HG03135 (cell line): ENCODE measurements around the gene PAIP2B.
"Not testable (repeated sequence)": the region's sequence is repeated elsewhere in the genome, so short reads cannot be mapped to it uniquely, and the experiment has no call there.

Experiments
- ATAC-seq: cut with Tn5 transposase; IDR thresholded peaks from one replicate; pipeline ENCODE4 v1.9.1; 2021; ENCODE audit warnings: mild to moderate bottlenecking, moderate library complexity; ENCODE audit not compliant: unreplicated experiment

PAIP2B gene, protein sequence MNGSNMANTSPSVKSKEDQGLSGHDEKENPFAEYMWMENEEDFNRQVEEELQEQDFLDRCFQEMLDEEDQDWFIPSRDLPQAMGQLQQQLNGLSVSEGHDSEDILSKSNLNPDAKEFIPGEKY

DNA sequence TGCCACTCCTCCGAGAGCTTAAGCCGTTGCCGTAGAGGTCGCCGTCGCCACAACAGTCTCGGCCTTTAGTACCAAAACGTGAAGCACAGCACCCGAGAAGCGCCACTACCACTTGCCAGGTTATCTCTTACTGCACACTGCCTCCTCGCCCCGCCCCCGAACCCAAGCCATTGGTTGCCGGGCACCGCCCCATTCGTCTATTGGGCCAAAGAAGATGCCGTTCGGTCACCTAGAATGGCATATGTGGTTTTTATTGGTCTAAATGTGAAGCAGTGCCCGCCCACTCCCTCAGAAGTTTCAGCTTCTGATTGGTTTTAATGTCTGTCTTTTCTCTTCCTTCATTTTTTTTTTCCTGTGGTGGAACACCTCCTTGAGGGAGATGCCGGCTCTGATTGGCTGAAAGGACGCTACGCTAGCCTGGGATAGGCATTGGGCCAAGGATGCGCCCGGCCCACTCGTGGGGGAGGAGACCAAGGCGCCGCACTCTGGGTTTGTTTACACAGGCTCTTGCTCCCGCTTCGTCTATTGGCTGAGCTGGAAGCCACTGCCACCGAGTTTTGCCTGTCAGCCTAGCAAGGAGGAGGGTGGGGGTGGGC lies at the start of gene PAIP2B:
Gene PAIP2B (minus strand): TSS at position 139 of the 596 bp plus-strand sequence. CDS start 24,514 bp downstream, outside the sequence.
- peak; percentile 97 for ATAC-seq

DNA sequence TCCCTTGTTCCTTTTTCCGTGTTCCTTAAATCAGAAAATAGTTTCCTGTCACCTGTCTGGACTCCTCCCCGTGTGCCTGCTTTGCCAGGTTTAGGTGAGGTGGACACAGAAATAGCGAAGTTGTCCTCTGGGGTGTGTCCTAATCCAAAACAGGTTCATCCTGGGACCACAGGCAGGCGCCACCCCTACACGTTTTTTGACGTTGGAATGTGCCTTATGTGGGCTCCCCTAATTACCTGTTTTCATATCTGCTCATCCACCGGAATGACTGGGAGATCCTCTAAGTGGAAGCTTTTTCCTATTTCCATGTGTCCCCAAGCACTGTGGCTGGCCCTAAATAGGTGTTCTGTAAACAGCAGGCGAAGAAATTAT lies 49.0 kb upstream of the PAIP2B start:
- no peak for ATAC-seq

DNA sequence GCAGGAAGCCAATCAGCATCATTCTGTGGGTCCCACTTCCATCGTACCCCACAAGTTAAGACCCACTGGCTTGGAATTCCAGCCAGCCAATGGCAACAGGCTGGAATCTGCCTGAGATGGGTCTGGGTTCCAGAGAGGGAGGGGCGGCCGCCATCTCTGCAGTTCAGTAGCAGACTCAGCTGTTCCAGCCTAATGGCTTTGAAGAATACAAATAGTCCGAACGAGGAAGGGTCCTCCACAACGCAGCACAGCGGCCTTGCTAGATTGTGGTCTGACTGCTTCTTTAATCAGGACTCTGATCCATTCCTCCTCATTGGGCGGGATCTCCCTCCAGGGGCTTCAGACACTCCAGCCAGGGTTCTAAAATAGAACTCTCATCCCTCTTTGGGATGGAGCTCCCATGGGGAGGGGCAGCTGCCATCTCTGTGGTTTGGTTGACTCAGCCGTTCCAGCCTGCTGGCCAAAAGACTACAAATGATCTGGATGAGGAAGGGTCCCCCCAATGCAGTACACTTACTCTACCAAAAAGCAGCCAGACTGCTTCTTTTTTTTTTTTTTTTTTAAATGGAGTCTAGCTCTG lies 42.7 kb upstream of the PAIP2B start:
- ATAC-seq: no peak

DNA sequence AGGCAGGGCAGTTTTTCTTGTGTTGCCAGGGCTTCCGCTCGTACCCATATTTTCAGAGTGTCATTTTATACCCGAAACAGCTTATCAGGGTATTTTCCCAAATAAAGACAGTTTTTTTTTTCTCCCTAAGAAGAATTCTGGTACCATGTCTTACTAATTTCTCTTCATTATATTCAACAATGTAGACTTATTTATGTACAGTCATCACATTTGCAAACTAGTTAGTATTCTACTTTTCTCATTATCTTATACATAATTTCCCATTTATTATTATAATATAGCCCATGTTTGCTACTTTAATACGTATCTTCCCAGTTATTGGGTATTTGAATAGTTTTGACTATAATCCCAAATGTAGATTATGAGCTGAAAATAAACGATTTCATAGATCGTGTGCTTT lies 36.5 kb upstream of the PAIP2B start:
- no peak for ATAC-seq

DNA sequence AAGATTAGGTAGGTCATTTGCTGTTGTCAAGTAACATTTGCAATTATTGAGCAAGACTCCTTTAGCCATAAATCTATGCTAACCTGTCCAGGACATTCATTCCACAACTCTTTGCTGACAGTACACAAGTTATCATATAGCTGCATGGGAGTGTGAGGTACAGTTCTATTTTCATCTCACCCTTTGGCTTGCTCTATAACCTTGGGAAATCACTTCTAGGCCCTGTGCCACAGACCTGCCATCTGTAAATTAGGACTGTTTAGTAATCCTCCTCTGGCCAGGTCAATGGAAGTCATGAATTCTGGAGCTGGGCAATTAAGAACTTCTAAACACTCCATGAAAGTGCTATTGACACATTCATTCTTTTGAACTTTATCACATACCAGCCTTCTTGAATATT lies 34.6 kb upstream of the PAIP2B start:
- ATAC-seq: no peak

DNA sequence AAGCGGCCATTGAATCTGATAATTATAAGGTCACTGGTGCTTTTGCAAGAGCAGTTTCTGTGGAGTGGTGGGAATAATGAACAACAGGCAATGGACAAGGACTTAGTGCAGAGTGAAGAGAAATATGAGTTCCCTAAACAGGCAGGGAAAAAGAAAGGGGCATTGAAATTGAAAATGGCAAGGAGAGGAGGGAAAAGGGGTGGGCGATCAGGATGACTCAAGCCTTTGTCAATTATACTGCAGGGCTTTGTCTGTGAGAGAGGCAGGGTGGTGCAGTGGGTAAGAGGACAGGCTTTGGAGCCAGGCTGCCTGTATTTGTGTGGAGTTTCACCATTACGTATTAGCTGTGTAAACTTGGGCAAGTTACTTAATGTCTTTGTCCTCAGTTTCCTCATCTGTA lies 29.5 kb upstream of the PAIP2B start:
- no peak for ATAC-seq

DNA sequence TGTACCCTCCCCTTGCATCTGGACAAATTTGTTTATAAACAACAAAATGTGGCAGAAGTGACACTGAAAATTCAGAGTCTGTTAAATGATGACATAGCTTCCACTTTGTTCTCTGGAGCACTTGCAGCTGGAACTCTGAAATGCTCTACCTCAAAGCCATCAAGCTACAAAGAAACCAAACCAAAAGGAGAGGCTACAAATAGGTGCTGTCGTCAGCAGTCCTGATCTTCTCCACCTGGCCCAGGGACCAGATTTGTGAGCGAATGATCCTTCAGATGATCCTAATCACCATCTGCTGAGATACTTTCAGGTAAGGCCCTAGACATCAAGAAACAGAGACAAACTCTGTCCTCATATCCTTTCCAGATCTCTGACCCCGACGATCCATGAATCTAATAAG lies 27.9 kb upstream of the PAIP2B start:
- no peak for ATAC-seq

DNA sequence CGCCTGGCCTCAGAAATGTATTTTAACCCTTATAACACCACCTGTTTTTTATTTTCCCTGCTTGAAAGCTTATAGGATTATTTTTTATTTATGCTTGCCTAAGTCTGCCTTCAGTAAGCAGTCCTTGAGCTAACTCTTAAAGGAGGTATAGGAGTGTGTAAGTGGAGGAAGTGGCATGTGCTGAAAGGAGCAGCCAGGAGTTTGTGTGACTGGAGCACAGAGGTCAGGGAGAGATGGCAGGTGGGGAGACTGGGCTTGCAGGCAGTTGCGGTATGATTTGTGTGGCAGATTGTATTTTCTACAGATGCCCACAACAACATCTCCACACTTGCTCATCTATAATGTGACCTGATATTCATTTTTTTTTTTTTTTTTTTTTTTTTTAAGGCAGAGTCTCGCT lies 27.2 kb upstream of the PAIP2B start:
- ATAC-seq: no peak

DNA sequence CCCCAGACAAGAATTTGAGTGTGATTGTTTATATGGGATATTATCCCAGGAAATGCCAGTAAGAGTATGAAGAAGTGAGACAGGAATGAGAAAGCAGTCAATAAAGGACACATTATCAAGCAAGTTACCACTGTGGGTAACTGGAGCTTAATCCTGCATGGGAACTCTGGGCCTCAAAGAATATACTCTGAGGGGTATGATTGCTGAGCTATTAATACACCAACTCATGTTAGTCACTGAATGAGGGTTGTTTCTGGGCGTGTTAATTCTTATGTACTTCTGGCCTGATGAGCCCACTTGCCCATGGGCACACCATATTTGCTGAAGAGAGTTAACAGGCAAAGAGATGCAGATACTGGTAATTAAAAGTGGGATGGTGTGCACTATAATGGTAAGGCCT lies 26.6 kb upstream of the PAIP2B start:
- no peak for ATAC-seq

DNA sequence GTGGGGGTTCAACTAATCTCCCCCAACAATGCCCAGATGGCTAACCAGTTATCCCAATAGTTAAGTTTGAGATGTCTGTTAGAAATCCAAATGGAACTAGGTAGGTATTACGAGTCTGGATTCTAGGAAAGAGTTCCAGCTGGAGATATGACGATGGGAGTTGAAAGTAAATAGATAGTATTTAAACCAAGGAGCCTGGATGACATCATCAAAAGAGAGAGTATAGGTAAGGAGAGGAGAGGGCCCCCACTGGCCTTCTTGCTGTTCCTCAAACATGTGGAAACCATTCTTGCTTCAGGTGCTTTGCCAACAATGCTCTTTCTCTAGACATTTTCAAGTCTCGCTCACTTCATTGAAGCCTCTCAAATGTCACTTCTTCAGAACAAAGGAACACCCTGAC lies 26.0 kb upstream of the PAIP2B start:
- ATAC-seq: no peak

DNA sequence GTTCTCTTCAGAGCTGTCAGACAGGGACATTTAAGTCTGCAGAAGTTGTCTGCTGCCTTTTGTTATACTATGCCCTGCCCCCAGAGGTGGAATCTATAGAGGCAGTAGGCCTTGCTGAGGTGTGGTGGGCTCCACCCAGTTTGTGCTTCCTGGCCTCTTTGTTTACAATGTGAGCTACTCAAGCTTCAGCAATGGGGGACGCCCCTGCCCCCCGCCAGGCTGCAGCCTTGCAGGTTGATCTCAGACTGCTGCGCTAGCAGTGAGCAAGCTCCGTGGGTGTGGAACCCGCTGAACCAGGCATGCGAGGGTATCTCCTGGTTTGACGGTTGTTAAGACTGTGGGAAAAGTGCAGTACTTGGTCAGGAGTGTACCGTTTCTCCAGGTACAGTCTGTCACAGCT lies 24.0 kb upstream of the PAIP2B start:
- ATAC-seq: no peak

DNA sequence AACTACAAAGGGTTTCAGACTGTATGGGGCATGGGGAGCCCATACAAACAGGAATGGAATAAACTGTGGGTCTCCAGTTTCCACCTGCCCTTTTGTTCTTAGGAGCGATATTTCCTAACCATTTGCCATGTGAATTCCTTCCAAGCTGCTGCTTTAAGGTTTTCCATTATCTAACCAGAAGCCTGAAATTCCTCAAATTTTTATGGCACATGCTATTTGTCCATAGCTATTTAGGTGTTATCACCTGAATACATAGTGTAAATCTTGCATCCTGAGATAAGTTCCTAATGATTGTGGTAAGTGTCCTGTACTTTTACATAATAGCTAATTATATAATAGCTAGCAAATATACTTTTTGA lies 17.4 kb upstream of the PAIP2B start:
- no peak for ATAC-seq

DNA sequence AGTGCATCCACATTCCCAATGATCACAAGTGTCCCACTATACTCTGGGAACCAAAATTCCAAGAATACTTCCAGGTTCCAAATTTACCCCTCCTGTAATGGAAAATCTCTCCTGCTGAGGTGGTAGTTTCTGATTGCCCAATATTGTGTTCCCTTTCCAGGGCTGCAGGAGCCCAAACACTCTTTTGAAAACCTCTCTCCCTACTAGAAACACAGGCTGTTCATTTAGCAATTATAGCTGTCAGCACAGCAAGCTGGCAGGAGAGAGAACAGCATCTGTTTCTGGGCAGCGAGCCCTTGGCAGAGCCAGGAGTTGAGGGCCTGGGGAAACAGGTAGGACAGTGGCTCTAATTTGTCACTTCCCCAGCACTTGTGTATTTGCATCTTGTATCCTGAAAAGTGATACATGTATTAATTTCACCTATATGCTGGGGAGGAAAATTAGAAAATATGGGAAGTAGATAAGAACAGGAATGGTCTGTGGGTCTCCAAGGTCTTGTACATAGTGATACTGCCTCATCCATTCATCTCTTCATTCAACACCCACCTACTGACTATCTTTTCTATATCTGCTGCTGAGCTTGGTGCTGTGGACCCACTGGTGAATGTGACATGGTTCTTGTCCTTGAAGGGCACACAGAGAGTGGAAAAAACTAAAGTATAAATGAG lies 16.9 kb upstream of the PAIP2B start:
- no peak for ATAC-seq

DNA sequence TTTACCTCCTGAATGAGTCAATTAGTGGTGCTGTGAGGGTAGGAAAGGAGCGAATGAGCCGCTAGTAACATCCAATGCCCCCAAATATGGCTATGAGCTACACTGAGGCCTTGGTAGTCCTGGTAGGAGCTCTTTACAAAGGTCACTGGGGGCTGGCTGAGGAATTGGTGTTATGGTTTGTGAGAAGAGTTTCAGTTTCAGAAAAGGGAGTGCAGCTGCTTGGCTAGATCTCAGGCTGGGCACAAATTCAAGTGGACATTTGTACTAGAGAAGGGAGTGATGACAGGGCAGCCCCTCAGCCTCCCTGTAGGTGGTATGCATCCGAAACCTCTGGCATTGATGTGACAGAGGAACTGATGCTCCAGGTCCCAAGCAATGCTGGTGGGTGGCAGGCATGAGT lies 13.9 kb upstream of the PAIP2B start:
- no peak for ATAC-seq

DNA sequence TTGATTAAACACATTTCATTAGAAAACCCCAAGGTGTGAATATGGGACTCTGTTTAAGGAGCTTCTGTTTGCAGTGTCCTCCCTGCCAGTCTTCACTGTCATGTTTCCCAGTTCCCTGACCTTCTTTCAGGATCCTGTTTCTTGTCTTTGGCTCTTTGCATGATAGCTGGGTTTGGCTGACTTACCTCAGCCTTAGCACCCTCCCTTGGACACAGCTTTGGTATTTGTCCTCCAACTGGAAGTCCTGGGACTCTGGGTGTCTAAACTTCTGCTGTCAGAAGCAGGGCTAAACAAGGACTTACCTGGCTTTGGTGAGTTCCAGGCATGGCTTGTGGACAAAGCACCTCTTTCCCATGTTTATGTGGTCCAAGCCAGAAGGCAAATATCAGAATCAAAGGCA lies 11.2 kb upstream of the PAIP2B start:
- ATAC-seq: no peak

DNA sequence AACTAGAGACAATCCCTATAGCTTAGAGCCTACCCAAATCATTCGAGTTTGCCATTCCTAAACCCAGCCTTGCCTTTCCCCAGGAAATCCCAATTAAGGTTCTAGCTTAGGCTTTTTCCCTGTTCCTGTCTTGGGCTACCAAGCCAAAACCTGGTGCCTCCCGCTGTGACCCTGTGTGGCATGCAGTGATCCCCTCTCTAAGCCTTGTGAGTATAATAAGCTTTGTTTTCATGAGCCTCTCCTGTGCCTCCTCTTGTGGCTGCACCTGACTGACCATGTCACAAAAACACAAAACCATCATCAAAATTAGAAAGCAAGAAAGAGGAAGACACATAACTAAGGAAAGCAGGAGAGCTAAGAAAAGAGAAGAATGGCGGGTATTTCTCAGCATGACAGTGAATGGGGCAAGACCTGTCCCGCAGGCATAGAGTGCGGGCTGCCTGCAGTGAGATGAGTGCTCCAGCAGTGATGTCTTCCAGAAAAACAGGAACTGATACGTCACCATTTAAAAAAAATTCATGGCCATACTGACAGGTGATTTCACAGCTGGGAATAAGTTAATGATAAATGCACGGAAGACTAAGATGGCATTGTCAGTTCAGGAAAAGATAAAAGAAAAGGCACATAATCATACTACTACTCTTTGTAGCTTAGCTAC lies 9.2 kb upstream of the PAIP2B start:
- no peak for ATAC-seq

DNA sequence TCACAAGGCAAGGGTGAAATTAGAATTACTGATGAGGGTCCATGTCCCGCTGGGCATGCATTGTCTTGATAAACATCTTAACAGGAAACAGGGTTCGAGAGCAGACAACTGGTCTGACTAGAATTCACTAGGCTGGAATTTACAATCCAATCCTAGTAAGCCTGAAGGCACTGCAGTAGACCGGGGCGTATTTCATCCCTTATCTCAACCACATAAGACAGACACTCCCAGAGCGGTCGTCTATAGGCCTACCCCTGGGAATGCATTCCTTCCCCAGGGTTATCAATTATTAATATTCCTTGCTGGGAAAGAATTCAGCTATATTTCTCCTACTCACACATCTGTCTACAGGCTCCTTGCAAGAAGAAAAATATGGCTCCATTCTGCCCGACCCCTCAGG lies 6.2 kb upstream of the PAIP2B start:
- not testable (repeated sequence) for ATAC-seq

DNA sequence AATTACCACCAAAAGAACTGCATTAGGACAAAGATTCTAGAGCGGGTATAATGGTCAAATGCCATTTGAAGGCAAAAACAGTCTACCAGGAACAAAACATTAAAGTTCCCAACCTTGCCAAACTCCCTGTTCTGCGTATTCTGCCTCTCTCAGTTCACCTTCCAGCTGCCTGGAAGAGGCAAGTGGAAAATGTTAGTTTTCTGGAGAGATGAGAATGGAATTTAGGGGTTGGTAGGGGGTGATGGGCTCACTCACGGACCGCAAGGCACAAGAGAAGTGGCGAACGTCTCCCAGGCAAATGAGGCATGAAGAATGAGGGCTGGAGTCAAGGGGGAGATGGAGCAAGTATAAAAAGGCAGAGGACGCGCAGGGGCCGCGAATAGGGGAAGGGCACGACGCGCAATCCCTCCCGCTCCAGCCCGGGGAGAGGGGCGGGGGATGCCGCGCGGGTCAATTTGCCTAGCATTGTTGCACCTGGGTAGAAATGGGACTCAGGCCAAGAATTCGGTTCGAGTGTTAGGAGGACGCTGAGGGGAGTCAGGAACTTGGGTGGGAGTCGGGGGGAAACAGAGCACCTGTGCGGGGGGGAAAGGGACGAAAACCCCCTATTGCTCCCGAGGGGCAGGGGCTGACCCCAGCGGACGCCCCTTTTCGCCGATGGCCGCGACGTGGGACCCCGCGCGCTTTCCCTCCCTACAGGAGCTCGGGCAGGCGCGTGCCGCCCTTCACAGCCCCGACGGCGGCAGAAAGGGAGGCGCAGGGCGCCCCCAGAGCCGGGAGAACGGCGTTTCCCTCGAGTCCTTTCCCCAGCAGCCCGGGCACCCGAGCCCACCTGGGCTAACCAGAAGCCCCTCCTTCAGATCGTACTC lies 573 bp downstream of the PAIP2B start:
- peak; percentile 8 for ATAC-seq

DNA sequence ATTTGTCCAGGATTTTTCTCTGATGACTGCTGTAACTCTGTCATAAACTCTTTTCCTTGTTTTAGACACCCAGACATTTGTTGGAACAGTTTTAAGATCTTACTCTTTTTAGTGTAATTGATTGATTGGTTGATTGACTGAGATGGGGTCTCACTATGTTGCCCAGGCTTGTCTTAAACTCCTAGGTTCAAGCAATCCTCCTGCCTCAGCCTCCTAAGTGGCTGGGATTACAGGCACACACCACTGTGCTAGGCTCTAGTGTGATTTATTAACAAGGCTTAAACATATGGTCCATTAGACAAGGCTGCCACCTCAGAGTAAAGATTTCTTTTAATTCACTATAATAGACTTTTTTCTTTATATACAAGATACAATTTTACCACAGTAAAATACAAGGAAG lies 2.0 kb downstream of the PAIP2B start:
- no peak for ATAC-seq

DNA sequence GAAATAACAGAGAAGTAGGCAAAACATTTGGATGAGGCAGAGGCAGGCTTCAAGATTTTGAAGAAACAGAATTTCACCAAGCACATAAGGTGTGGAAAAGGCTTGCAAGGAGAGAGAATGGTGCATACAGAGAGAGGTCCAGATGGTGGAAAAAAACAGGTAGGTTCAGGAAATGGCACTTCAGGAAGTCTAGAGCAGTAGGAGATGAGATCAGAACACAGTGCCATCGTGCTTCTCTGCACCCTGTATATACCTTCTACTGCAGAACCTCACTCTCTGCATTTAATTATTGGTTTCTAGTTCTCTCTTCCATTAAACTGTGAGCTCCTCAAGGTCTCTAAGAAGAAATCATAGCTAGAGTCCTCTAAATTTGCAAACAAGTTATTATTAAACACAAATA lies 2.4 kb downstream of the PAIP2B start:
- no peak for ATAC-seq

DNA sequence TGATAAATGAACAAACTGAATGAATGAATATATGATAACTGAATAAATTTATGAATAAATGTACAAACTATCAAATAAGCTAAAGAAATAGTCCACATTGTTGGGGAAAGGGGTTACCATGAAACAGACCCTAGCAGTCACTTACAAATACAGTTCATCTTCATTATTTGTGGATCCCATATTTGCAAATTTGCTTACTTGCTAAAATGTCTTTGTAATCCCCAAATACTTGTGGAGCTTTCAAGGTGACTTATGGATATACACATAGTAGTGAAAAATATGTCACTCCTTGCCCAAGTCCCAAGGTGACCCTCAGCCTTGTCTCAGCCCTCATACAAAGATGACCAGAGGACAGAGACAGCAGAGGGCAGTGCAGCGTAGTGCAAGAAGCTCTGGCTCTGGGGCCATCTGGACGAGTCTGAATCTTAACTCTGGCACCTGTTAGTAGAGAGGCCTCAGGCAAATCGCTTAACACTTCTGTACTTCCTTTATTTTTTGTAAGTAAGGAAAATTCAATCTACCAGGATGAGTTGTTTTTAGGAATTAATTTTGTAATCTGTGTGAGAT lies 3.1 kb downstream of the PAIP2B start:
- ATAC-seq: no peak
